Measurements from ENCODE around the gene NELL1. TPM values are rescaled to one million over a fixed set of nuclear protein-coding genes. Genes with fewer than 3 reads are reported as not detected.

NELL1 gene
- total RNA-seq, 1 experiment from 2014 or later, result not detected

DNA sequence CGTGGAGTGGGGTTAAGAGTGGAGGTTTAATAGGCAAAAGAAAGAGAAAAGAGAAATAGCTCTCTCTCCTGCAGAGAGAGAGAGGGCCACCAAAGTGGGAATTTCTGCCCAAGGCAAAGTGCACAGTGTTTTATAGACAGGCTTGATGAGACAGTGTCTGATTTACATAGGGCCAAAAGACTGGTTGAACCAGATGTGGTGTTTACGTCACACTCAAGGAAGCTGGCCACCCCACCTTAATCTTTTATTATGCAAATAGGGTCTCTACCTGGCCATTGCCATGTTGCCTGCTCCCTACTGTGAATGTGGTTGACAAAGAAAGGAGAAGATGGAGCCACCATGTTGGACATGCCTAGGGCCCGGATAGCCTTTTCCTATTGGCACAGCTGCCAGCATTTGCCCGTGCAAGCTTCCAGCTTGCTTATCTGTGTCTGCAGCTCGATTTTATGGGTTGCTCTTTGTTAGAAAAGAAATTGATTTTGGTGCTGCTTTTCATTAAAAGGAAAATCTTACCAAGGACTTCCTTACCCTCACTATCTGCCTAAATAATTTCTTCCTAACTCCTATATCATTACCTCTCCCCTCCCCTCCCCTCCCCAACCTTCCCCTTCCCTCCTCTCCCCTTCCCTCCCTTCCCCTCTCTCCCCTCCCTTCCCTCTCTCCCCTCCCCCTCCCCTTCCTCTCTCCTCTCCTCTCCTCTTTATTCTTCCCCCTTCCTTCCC is 436.0 kb downstream of the NELL1 start:
- H3K9me3 ChIP-seq (ENCODE audit: low read length), result peaks cover 18% of the 10 kb centered on the region; the same call in 1 of the 2 replicates
- H3K36me3 ChIP-seq (ENCODE audit: low read depth, low read length), result no peaks in the 10 kb centered on the region
- POLR2A ChIA-PET (ENCODE audit: unreplicated experiment), result no interaction called here
- intact Hi-C loops (cut with micrococcal nuclease), result no loop called here
- H4K20me1 ChIP-seq (ENCODE audit: low read length), result no peaks in the 10 kb centered on the region
- BruUV-seq (replicated peaks), result no TSS peak
- CTCF ChIA-PET, result no interaction called here
- no peak for DNase-seq
- H3K9me2 ChIP-seq (replicated peaks; ENCODE audit: low read length), result no peaks in the 10 kb centered on the region
- no peaks in the 10 kb centered on the region for H3K27me3 ChIP-seq (ENCODE audit: low read length)
- H3F3A ChIP-seq (ENCODE audit: low read length, unreplicated experiment), result no peaks in the 10 kb centered on the region
- no peak overlapping the region for H3K4me2 ChIP-seq (ENCODE audit: low read length)
- no peak for ATAC-seq
- no peak overlapping the region for H3K27ac ChIP-seq (ENCODE audit: low read length)
- TF ChIP-seq EZH2 (IDR thresholded peaks at IDR 0.05; ENCODE audit: low read length, unreplicated experiment) (no peak), EZH2phosphoT487 (IDR thresholded peaks at IDR 0.05; ENCODE audit: borderline replicate concordance, low read length) (no peak)
- TF ChIP-seq, protein P1, sequence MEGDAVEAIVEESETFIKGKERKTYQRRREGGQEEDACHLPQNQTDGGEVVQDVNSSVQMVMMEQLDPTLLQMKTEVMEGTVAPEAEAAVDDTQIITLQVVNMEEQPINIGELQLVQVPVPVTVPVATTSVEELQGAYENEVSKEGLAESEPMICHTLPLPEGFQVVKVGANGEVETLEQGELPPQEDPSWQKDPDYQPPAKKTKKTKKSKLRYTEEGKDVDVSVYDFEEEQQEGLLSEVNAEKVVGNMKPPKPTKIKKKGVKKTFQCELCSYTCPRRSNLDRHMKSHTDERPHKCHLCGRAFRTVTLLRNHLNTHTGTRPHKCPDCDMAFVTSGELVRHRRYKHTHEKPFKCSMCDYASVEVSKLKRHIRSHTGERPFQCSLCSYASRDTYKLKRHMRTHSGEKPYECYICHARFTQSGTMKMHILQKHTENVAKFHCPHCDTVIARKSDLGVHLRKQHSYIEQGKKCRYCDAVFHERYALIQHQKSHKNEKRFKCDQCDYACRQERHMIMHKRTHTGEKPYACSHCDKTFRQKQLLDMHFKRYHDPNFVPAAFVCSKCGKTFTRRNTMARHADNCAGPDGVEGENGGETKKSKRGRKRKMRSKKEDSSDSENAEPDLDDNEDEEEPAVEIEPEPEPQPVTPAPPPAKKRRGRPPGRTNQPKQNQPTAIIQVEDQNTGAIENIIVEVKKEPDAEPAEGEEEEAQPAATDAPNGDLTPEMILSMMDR (conservative IDR thresholded peaks at IDR 0.05; ENCODE audit: low read depth, low read length), result no peak
- H3K4me3 ChIP-seq (ENCODE audit: low read length), result no peak overlapping the region
- no peak overlapping the region for H2AFZ ChIP-seq (ENCODE audit: low read length)
- H3K4me1 ChIP-seq (ENCODE audit: insufficient read depth, low read length), result no peaks in the 10 kb centered on the region
- no peak overlapping the region for H3K9ac ChIP-seq (ENCODE audit: low read length)
- H3K79me2 ChIP-seq (ENCODE audit: low read length), result no peaks in the 10 kb centered on the region

DNA sequence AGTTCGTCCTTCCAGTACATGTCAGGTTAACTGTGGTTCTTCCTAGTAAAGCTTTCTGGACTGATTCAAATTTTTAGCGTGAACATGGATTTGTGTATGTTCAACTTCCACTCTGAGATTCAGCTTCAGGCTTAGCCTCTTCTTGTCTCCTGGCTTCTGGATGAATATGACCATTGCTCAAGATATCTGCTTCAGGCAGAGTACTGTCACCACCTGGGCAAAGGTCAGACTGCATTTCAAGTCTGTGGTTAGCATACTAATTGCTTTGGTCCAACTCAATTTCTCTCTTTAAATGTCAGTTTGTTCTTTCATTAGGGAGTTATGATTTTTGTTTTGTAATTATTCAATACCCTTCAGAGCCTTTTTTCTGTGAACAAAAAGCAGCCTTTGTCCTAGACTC is 440.0 kb downstream of the NELL1 start:
- CTCF ChIA-PET, result no interaction called here
- H3K27me3 ChIP-seq (ENCODE audit: low read length), result no peaks in the 10 kb centered on the region
- H3K9me3 ChIP-seq (ENCODE audit: low read length), result peaks cover 18% of the 10 kb centered on the region; the same call in 1 of the 2 replicates
- H3K36me3 ChIP-seq (ENCODE audit: low read depth, low read length), result no peaks in the 10 kb centered on the region
- no peaks in the 10 kb centered on the region for H3F3A ChIP-seq (ENCODE audit: low read length, unreplicated experiment)
- H3K9me2 ChIP-seq (replicated peaks; ENCODE audit: low read length), result no peaks in the 10 kb centered on the region
- no peak overlapping the region for H3K4me2 ChIP-seq (ENCODE audit: low read length)
- no peak for DNase-seq
- no peaks in the 10 kb centered on the region for H4K20me1 ChIP-seq (ENCODE audit: low read length)
- no peak overlapping the region for H3K27ac ChIP-seq (ENCODE audit: low read length)
- H3K4me1 ChIP-seq (ENCODE audit: insufficient read depth, low read length), result no peaks in the 10 kb centered on the region
- intact Hi-C loops (cut with micrococcal nuclease), result no loop called here
- TF ChIP-seq EZH2 (IDR thresholded peaks at IDR 0.05; ENCODE audit: low read length, unreplicated experiment), result no peak
- TF ChIP-seq, protein P1 (conservative IDR thresholded peaks at IDR 0.05; ENCODE audit: low read depth, low read length), result no peak
- no peak for TF ChIP-seq EZH2phosphoT487 (IDR thresholded peaks at IDR 0.05; ENCODE audit: borderline replicate concordance, low read length)
- H3K9ac ChIP-seq (ENCODE audit: low read length), result no peak overlapping the region
- ATAC-seq, result no peak
- no peaks in the 10 kb centered on the region for H3K79me2 ChIP-seq (ENCODE audit: low read length)
- no TSS peak for BruUV-seq (replicated peaks)
- POLR2A ChIA-PET (ENCODE audit: unreplicated experiment), result no interaction called here
- no peak overlapping the region for H2AFZ ChIP-seq (ENCODE audit: low read length)
- H3K4me3 ChIP-seq (ENCODE audit: low read length), result no peak overlapping the region

DNA sequence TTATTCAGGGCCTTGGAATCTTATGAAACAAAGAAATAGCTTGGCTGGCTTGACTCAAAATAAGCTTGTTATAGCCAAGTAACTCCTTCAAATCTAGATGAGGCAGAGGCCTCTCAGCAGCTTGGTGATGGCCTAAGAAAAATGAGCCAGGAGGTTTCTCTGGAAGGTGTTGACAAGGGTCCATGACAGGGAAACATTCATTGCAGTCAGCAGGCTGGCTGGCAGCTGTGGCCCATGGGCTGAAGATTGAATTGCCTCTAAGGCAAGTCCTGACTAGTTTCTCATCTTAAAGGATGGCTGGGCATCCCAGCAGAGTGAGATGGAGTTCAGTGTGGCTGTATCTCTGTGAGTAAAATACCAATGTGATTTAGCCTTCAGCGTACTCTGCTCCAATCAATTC is 441.0 kb downstream of the NELL1 start:
- Histone ChIP-seq H2AFZ (ENCODE audit: low read length) (no peak overlapping the region), H4K20me1 (ENCODE audit: low read length) (no peaks in the 10 kb centered on the region), H3K27me3 (ENCODE audit: low read length) (no peaks in the 10 kb centered on the region), H3K4me2 (ENCODE audit: low read length) (no peak overlapping the region), H3K4me1 (ENCODE audit: insufficient read depth, low read length) (no peaks in the 10 kb centered on the region), H3F3A (ENCODE audit: low read length, unreplicated experiment) (no peaks in the 10 kb centered on the region), H3K36me3 (ENCODE audit: low read depth, low read length) (no peaks in the 10 kb centered on the region), H3K27ac (ENCODE audit: low read length) (no peak overlapping the region), H3K4me3 (ENCODE audit: low read length) (no peak overlapping the region), H3K9me2 (replicated peaks; ENCODE audit: low read length) (no peaks in the 10 kb centered on the region), H3K9me3 (ENCODE audit: low read length) (0 out of 2 replicates have a peak, but pooled peaks cover 12% of the 10 kb centered on the region), H3K79me2 (ENCODE audit: low read length) (no peaks in the 10 kb centered on the region), H3K9ac (ENCODE audit: low read length) (no peak overlapping the region)
- POLR2A ChIA-PET (ENCODE audit: unreplicated experiment), result no interaction called here
- CTCF ChIA-PET, result no interaction called here
- TF ChIP-seq EZH2phosphoT487 (IDR thresholded peaks at IDR 0.05; ENCODE audit: borderline replicate concordance, low read length) (no peak), EZH2 (IDR thresholded peaks at IDR 0.05; ENCODE audit: low read length, unreplicated experiment) (no peak)
- TF ChIP-seq, protein P1 (conservative IDR thresholded peaks at IDR 0.05; ENCODE audit: low read depth, low read length), result no peak
- BruUV-seq (replicated peaks), result no TSS peak
- DNase-seq (no peak), ATAC-seq (no peak)
- intact Hi-C loops (cut with micrococcal nuclease), result no loop called here
